ENCODE data around the gene HES4.

HES4 gene, protein sequence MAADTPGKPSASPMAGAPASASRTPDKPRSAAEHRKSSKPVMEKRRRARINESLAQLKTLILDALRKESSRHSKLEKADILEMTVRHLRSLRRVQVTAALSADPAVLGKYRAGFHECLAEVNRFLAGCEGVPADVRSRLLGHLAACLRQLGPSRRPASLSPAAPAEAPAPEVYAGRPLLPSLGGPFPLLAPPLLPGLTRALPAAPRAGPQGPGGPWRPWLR

DNA sequence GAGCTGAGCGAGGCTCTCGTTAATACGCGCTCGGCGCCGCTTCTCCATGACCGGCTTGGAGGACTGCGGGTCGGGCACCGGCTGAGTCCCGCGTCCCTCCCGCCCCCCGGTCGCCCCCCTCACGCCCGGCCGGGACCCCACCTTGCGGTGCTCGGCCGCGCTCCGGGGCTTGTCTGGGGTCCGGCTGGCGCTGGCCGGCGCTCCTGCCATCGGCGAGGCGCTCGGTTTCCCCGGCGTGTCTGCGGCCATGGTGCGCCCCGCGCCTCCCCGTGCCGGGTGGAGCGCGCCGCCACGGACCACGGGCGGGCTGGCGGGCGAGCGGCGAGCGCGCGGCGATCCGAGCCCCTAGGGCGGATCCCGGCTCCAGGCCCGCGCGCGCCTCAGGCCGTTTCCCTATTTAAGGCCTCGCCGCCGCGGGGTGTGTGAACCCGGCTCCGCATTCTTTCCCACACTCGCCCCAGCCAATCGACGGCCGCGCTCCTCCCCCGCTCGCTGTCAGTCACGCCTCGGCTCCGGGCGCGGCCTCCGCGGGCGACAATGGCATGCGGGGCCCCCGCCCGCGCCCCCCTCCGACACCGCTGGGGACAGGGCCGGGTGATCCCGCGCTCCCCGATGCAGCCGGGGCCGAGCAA lies at the start of gene HES4:
TSS of gene HES4 (minus strand) at position 373 of the 632 bp plus-strand sequence. CDS start at position 249, 124 bp downstream.
- DNase-seq, result peak; percentile 96

DNA sequence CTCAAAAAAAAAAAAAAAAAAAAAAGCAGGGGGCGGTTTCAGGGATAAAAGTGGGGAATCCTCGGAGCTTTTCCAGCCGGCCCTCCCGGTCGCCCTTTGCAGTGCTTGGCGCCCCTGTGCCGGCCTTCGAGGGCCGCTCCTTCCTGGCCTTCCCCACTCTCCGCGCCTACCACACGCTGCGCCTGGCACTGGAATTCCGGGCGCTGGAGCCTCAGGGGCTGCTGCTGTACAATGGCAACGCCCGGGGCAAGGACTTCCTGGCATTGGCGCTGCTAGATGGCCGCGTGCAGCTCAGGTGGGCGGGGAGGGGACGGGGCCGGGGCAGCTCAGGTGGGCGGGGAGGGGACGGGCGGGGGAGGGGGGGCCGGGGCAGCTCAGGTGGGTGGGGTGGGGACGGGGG lies 48.9 kb upstream of the HES4 start:
- DNase-seq, result no peak

DNA sequence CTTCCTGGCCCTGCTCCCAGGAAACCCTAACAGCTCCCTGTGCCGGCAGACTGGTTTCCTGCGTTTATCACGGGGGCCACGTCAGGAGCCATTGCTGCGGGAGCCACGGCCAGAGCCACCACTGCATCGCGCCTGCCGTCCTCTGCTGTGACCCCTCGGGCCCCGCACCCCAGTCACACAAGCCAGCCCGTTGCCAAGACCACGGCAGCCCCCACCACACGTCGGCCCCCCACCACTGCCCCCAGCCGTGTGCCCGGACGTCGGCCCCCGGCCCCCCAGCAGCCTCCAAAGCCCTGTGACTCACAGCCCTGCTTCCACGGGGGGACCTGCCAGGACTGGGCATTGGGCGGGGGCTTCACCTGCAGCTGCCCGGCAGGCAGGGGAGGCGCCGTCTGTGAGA lies 48.1 kb upstream of the HES4 start:
- no peak for DNase-seq

DNA sequence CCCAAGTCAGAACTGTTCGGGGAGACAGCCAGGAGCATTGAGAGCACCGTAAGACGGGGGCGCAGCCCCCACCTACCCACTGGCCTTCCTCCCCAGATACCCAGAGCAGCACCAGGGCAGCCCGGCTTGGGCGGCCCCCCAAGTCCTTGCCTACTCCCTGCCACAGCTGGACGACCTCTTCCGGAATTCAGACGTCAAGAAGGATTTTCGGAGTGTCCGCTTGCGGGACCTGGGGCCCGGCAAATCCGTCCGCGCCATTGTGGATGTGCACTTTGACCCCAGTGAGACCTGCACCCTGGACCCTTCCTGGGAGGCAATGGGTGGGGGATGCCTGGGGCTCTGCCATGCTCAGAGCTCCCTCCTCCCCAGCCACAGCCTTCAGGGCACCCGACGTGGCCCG lies 47.5 kb upstream of the HES4 start:
- no peak for DNase-seq

DNA sequence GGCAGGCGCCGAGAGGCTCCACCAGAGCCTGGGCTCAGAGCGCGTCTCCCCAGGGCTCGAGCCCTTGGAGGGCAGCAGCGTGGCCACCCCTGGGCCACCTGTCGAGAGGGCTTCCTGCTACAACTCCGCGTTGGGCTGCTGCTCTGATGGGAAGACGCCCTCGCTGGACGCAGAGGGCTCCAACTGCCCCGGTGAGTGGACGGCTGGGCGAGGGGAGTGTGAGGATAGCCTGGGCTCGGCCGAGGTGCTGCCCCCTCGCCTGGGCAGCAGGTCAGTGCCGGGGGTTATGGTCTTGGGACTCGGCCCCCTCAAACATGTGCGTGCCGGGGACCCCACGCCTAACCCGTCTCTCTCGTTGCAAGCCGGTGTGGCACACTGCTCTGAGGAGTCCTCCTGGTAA lies 46.9 kb upstream of the HES4 start:
- no peak for DNase-seq

DNA sequence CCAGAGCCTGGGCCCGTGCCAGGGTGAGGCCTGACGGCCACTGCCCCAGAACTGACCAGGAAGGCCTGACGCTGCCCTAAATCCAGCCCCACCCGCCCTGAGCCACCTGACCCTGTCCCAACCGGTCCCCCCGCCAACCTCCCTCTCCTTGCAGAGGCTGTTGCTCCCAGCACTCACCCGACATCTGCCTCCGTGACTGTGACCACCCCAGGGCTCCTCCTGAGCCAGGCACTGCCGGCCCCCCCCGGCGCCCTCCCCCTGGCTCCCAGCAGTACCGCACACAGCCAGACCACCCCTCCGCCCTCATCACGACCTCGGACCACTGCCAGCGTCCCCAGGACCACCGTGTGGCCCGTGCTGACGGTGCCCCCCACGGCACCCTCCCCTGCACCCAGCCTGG lies 46.3 kb upstream of the HES4 start:
- DNase-seq, result no peak

DNA sequence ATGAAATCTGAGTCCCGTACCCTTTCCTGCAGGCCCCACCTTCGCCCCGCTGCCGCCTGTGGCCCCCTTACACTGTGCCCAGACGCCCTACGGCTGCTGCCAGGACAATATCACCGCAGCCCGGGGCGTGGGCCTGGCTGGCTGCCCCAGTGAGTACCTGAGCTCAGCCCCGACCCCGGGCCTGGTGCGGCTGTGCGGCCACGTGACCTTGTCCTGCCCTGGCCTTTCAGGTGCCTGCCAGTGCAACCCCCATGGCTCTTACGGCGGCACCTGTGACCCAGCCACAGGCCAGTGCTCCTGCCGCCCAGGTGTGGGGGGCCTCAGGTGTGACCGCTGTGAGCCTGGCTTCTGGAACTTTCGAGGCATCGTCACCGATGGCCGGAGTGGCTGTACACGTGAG lies 45.2 kb upstream of the HES4 start:
- DNase-seq, result no peak

DNA sequence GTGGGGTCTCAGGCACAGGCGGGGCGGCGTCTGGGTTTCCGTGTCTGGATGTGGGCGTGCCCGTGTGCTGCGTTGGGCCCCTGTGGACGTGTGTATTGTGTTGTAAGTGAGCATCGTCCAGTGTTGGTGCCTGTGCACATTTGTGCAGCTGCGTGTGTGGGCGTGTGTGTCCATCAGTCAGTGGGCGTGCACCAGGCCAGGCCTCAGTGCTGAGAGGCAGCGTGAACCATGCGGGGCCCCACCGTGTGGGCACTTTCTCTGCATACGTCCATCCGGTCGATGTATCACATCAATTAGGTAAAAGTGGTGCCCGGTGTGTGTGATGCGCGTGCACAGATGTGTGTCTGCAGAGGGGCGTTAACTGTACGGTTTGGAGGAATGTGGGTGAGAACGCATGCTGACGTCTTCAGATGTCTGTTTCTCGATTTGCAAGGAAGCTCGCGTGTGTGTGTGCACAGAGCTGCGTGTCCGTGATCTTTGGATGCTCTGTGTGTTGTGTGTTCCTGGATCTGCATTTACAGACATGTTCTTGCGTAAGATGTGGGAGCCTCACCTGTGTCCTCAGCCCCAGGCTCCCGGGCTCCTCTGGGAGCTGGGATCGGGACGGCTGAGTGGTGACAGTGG lies 44.7 kb upstream of the HES4 start:
- DNase-seq, result no peak

DNA sequence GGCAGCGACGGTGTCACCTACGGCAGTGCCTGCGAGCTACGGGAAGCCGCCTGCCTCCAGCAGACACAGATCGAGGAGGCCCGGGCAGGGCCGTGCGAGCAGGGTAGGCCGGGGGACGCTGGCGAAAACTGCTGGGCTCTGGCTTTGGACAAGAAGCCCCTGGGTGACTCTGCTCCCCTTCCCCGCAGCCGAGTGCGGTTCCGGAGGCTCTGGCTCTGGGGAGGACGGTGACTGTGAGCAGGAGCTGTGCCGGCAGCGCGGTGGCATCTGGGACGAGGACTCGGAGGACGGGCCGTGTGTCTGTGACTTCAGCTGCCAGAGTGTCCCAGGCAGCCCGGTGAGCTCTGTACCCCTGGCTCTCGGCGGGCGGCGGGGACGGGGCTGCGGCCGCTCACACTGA lies 44.0 kb upstream of the HES4 start:
- DNase-seq, result no peak

DNA sequence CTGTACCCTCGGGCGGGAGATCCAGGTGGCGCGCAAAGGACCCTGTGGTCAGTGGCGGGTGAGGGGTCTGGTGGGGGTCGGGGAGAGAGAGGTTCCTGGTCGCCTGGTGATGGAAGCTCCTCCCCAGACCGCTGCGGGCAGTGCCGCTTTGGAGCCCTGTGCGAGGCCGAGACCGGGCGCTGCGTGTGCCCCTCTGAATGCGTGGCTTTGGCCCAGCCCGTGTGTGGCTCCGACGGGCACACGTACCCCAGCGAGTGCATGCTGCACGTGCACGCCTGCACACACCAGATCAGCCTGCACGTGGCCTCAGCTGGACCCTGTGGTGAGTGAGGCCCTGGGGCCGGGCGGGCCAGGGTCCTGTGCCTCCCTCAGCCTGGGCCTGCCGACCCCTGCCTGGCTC lies 43.5 kb upstream of the HES4 start:
- no peak for DNase-seq

DNA sequence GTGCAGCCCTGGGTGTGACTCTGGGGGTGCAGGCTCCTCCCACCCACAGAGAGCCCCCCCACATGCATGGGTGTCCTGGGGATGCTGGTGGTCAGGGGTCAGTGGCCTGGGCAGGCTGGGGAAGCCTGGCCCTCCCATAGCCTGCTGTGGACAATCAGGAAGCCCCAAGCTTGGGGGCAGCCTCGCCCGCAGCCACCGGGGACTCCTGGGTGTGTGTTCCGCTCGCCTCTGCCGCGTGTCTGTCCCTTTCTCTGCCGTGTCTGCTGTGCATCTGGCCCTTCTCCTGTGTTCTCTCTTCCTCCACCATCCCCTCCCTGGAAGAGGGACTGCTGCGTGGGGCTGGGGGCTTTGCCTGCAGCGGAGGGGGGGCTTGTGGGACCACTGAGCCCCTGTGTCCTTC lies 42.9 kb upstream of the HES4 start:
- no peak for DNase-seq

DNA sequence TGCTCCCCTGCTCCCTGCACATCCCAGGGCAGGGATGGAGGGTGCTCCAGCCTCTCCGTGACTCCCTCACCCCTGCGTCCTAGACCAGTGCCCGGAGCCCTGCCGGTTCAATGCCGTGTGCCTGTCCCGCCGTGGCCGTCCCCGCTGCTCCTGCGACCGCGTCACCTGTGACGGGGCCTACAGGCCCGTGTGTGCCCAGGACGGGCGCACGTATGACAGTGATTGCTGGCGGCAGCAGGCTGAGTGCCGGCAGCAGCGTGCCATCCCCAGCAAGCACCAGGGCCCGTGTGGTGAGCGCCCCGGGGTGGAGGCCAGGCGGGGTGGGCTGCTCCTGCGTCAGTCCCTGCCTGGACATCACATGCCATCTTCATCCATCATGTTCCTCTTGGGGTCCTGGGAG lies 42.0 kb upstream of the HES4 start:
- DNase-seq, result no peak

DNA sequence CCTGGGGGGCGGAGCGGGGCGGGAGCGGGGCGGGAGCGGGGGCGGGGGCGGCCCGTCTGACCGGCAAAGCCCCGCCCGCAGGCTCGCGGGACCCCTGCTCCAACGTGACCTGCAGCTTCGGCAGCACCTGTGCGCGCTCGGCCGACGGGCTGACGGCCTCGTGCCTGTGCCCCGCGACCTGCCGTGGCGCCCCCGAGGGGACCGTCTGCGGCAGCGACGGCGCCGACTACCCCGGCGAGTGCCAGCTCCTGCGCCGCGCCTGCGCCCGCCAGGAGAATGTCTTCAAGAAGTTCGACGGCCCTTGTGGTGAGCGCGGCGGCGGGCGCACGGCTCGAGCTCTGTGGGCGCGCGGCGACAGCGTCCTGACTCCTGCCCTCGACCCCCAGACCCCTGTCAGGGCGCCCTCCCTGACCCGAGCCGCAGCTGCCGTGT lies 41.2 kb upstream of the HES4 start:
- no peak for DNase-seq

DNA sequence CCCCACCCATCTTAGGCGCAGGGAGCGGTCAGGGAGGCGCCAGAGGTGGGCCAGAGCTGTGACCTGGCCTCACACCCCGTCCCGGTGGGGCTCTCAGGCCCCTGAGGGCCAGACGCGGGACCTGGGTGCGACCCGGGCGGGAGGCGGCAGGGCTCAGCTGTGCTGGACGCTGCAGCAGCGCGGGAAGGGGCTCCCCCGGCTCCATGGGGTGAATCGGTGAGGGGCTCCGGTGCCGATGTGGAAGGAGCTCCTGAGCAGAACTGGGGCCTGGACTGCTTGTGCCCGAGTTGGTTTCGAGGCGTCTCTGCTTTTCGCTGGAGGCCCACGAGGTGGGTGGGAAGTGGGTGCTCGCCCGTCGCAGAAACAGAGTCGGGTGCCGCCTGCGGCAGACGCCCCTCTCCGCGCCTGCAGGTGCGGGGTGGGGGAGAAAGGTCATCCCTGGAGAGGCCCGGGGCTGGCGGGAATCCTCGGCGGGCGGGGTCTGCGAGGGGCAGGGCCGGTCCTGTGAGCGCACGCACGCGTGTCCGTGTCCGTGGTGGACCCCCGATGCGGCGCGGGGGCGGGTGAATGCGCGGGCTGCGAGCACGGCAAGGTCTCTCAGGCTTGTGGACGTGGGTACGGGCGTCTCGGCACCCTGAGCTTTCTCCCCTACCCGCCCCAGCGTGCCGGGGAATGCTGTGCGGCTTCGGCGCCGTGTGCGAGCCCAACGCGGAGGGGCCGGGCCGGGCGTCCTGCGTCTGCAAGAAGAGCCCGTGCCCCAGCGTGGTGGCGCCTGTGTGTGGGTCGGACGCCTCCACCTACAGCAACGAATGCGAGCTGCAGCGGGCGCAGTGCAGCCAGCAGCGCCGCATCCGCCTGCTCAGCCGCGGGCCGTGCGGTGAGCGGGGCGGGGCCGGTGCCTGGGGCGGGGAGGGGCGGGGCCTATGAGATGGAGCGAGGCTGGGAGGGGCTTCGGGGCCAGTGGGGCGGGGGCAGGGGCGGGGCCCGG lies 40.4 kb upstream of the HES4 start:
- DNase-seq, result peak; percentile 49

DNA sequence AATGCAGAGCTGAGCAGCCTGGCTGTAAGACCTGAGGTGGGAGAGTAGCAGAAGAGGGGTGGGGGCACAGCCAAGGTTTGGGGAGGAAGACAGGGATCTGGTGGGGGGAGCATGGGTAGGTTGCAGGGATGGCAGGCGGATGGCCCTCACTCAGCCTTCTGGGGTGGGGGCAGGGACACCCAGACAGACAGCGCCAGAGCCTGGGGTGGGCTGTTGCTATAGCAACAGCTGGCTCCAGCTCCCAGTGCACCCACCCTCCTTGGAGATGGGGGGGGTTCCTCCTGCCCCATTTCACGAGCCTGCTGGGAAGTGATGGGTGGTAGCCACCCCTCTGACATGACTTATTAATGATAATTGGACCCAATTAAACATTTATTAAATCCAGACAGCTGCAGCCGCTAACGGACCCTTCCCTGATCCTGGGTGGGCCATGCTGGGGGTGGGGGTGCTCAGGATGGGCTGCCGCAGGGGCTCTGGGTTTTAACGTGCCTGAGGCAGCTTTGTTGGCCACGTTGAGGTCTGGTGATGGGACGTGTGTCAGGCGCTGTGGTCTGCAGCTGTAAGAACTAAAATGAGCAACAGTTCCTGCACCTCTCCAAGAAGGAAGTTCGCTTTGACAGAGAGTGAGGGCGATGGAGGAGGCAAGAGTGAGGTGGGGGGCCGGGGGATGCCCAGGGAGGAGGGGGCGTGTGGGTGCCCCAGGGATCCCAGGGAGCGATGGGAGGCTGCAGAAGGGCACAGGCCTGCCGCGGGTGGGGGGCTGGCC lies 39.4 kb upstream of the HES4 start:
- no peak for DNase-seq

DNA sequence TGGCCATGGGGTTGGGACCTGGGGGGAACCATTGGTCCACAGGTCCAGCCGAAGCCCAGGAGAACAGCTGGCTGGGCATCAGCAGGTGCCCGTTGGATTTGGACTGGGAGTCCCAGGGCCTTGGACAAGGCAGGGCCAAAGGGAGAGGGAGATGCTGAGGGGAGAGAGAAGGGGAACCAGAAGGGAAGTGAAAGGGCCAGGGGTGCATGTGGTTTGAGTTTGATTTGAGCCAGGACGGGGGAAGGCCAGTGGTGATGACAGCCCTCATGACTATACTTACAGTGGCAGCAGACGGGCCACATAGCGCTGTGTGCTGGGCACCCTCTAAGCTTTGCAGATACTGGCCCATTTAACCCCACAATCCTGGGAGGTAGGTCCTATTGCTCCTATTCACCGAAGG lies 38.8 kb upstream of the HES4 start:
- DNase-seq, result no peak

DNA sequence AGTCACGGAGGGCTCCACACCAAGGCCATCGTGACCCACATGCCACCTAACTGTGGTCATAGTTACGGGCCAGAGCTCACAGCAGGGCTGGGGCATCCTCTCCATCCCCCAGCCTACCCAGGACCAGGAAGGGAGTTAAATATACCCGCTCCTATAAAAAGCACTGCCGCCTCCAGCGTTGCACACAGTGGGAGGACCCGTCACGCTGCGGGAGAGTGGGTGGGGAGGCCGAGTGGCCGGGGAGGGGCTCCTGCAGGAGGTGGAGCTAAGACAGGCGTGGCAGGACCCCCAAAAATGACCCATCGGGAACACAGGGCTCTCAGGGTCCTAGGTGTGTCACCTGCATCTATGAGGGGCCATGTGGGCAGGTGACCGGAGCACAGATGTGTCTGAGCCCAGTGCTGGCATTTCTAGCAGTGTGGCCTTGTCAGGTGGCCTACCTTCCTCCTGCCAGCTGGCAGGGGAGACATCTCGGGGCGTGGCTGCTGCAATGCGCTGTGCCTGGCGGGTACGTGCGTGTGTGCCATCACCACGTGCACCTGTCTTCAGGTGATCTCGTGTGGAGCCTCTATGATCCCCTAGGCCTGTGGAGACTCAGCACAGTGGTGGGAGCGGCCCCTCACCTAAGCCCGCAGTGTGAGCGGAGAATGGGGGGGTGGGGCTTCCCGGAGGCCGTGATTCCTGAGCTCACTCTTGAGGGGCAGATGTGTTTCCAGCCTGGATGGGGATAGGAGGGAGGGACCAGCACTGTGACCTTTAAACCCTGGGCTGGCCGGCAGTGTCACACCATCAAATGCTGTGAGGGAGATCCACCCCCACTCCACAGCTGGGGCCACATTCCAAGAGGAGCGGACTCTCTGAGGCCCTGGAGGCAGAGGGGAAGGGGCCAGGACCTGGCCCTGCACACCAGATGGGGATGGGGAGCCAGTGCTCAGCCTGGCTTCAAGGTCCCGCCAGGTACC lies 37.8 kb upstream of the HES4 start:
- no peak for DNase-seq

DNA sequence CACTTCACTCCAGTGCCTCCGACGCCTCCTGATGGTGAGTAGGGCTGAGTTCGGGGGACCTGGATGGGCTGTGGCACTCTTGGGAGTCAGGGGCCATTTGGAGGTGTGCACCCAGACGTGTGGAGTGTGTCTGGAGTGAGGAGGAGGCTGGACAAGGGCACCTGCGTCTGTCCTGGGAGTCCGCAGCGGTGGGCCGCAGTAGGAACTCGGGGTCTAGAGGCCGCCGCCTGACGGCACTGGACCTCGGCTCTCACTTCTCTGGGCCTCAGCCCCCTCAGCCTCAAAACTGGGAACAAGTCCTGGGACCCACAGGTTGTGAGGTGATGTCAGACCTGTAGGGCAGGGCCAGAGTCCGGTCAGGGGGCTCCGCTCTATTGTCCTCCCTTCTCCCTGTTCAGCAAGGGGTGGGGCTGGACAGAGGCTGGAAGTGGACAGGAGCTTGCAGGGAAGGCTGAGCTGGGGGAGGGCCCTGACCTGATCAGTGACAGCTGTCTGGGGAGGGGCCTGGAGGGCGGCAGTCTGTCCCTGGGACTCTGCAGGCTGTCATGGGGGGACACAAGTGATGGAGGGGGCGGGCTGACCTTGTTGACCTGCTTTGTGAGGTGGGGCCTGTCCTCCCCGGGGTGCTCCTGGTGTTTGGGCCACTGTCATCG lies 35.5 kb upstream of the HES4 start:
- DNase-seq, result no peak

DNA sequence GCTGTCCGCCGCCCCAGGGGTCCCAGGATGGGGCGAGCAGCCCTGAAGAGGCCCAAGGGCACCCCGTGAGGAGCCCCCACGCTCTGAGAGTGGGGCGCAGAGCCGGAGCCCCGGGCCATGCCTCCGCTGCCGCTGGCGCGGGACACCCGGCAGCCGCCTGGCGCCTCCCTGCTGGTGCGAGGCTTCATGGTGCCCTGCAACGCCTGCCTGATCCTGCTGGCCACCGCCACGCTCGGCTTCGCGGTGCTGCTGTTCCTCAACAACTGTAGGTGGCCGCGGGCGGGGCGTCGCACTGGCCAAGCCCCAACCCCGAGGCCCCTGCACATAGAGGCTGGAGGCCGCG lies 34.5 kb upstream of the HES4 start:
- DNase-seq, result no peak

DNA sequence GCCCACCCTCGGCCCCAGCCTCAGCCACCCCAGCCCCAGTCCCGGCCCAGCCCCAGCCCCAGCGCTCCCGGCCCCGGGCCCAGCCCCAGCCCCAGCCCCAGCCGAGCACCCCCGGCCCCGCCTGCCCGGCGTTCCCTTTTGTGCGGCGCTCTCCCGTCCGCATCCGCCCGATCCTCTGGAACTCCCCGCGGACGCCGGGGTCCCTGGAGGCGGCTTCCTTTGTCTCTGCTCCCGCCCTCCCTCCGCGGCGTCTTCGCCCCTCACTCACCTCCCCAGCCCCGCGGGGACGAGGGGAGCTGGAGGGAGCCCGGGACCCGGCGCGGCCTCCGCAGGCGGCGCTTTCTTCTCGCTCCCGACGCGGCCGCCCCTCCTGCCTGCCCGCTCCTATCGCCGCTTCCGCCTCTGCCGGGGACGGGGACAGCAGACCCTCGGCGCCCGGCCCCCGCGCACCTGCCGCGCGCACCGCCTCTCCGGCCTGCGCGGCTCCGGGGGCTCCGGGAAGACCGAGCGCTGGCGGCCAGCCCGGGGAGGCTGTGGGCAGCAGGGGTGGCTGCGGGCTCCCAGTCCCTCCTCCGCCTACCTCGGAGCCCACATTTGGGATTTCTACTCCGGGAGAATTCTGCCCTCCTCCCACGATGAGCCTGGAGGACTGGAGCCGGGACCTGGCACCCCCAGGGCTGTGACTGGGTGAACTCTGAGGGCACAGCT lies 34.0 kb upstream of the HES4 start:
- DNase-seq, result no peak

All from NCI-H510A (cell line).